Astrocyte of the cerebellum (primary cell): ENCODE measurements around the gene STK4.

Experiments
- DNase-seq: peaks from one replicate; pipeline ENCODE4 v3.0.0-alpha.2; 2011; ENCODE audit warnings: low read depth
- H3K4me3 ChIP-seq: 2 replicates; pipeline ENCODE4 v1.5.1; 2011; ENCODE audit warnings: mild to moderate bottlenecking, low read depth, low read length, moderate library complexity
- CTCF ChIP-seq: IDR thresholded peaks from 2 replicates; pipeline ENCODE4 v1.5.1; 2012; ENCODE audit warnings: low read length, low read depth, moderate library complexity, mild to moderate bottlenecking; ENCODE audit errors: missing control alignments
- in situ Hi-C: cut with HindIII; loops from 2 replicates; pipeline ENCODE4 v1.10.0; 2017; ENCODE audit warnings: low sequenced_read_pairs

The STK4 gene

GRCh38 chr20:45080867-45081624 is 114.7 kb downstream of the STK4 start:
- in situ Hi-C loops: no loop called here
- TF ChIP-seq CTCF: peak; percentile 52

GRCh38 chr20:45082468-45082867 is 116.2 kb downstream of the STK4 start:
- in situ Hi-C loops: no loop called here
- no peak for DNase-seq
- no peak overlapping the region for H3K4me3 ChIP-seq
- TF ChIP-seq CTCF: no peak

More at GRCh38 chr20:45080867-45081624, 114.7 kb downstream of the STK4 start:
- H3K4me3 ChIP-seq: no peak overlapping the region
- DNase-seq: no peak

GRCh38 chr20:45083127-45083526 is 116.8 kb downstream of the STK4 start:
- in situ Hi-C loops: no loop called here
- H3K4me3 ChIP-seq: no peak overlapping the region
- no peak for TF ChIP-seq CTCF
- no peak for DNase-seq

GRCh38 chr20:45085289-45085688 is 119.0 kb downstream of the STK4 start:
- DNase-seq: no peak
- no peak overlapping the region for H3K4me3 ChIP-seq
- in situ Hi-C loops: no loop called here
- TF ChIP-seq CTCF: no peak

- no peak overlapping the region for H3K4me3 ChIP-seq
- no peak for DNase-seq
- TF ChIP-seq CTCF: no peak
- in situ Hi-C loops: no loop called here
Measured at GRCh38 chr20:45085867-45086266, 119.6 kb downstream of the STK4 start.

- no peak overlapping the region for H3K4me3 ChIP-seq
- DNase-seq: no peak
- no peak for TF ChIP-seq CTCF
- in situ Hi-C loops: no loop called here
Measured at GRCh38 chr20:45087097-45087790, 120.9 kb downstream of the STK4 start.
